Measurements from ENCODE around the gene IBA57. TPM values are rescaled to one million over a fixed set of nuclear protein-coding genes. Genes with fewer than 3 reads are reported as not detected.

The IBA57 gene
- total and polyA plus RNA-seq, 5 donors from 2014 or later, result 2.0 to 17.0 (median 5.1) TPM

- peaks cover 2% of the 10 kb centered on the region for H3K27me3 ChIP-seq (ENCODE audit: control insufficient read depth, insufficient read depth, low read length)
- no peak overlapping the region for H3K4me3 ChIP-seq (ENCODE audit: low read depth, low read length)
- Mint-ChIP-seq H3K27me3 (peaks cover 61% of the 10 kb centered on the region), H3K9me3 (peaks cover 0 to 4% (median 0%) of the 10 kb centered on the region in 7 donors), H3K27ac (no peak overlapping the region), H3K4me3 (no peak overlapping the region), H3K4me1 (peaks cover 0 to 4% (median 1%) of the 10 kb centered on the region in 4 donors), H3K36me3 (no peaks in the 10 kb centered on the region)
- H3K4me1 ChIP-seq (ENCODE audit: control insufficient read depth, insufficient read depth, low read length, poor library complexity, severe bottlenecking), result no peaks in the 10 kb centered on the region
- H3K36me3 ChIP-seq (ENCODE audit: control insufficient read depth, insufficient read depth, low read length), result no peaks in the 10 kb centered on the region
- H3K9me3 ChIP-seq (ENCODE audit: control insufficient read depth in 2 of 2, low read length in 2 of 2), result no peaks in the 10 kb centered on the region
- no peak for DNase-seq
- H3K27ac ChIP-seq (ENCODE audit: insufficient read depth, low read length, poor library complexity, severe bottlenecking), result no peak overlapping the region
- no peak for ATAC-seq (ENCODE audit: low read depth in 2 of 2)
Observed at GRCh38 chr1:228125185-228125584, 40.4 kb upstream of the IBA57 start.

DNA sequence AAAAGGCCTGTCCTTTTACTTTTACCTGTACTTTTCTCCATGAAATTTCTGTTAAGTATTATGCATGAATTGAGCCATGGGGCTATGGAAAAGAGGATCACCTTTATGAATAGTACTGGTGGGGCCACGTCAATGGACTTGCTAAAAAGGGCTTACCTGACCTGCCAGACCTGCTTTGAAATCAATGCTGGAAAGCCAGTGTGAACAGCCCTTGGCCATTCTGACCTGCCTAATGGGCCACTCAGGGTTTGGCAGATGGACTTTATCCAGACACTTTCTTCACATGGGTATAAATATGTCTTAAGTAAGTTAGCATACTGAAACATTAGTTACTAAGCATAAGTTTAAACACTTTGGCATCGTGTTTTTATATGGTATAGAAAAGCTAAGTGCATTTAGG lies 33.8 kb upstream of the IBA57 start:
- H3K4me1 ChIP-seq (ENCODE audit: control insufficient read depth, insufficient read depth, low read length, poor library complexity, severe bottlenecking), result peaks cover 4% of the 10 kb centered on the region
- Mint-ChIP-seq H3K36me3 (no peaks in the 10 kb centered on the region), H3K4me1 (peaks cover 2 to 8% (median 5%) of the 10 kb centered on the region in 4 donors), H3K27me3 (peaks cover 69% of the 10 kb centered on the region), H3K9me3 (no peaks in the 10 kb centered on the region), H3K4me3 (no peak overlapping the region), H3K27ac (no peak overlapping the region)
- no peak overlapping the region for H3K27ac ChIP-seq (ENCODE audit: insufficient read depth, low read length, poor library complexity, severe bottlenecking)
- H3K9me3 ChIP-seq (ENCODE audit: control insufficient read depth in 2 of 2, low read length in 2 of 2), result no peaks in the 10 kb centered on the region
- H3K27me3 ChIP-seq (ENCODE audit: control insufficient read depth, insufficient read depth, low read length), result peaks cover 6% of the 10 kb centered on the region
- H3K36me3 ChIP-seq (ENCODE audit: control insufficient read depth, insufficient read depth, low read length), result no peaks in the 10 kb centered on the region
- H3K4me3 ChIP-seq (ENCODE audit: low read depth, low read length), result no peak overlapping the region
- DNase-seq (no peak), ATAC-seq (ENCODE audit: low read depth in 2 of 2) (no peak)

DNA sequence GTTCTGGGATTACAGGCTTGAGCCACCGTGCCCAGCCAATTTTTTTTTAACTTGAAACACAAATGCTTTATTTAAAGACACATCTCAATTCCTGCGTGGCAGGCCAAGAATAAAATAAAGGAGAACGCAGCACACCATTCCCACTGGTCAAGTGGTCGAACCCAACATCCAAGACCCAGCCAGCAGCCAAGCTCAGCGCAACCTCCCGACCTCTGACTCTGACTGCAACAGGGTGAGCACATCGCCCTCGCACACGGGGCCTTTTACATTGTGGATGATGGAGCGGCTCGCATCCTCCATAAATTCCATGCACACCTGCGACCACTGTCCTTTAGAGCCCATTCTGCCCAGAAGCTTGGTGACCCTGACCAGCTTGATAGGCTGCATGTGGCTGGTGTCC lies 31.0 kb upstream of the IBA57 start:
- Mint-ChIP-seq H3K4me1 (peaks cover 3 to 11% (median 7%) of the 10 kb centered on the region in 4 donors), H3K36me3 (no peaks in the 10 kb centered on the region), H3K4me3 (no peak overlapping the region), H3K9me3 (no peaks in the 10 kb centered on the region), H3K27ac (no peak overlapping the region), H3K27me3 (peaks cover 66% of the 10 kb centered on the region)
- DNase-seq, result no peak
- Histone ChIP-seq H3K4me3 (ENCODE audit: low read depth, low read length) (no peak overlapping the region), H3K4me1 (ENCODE audit: control insufficient read depth, insufficient read depth, low read length, poor library complexity, severe bottlenecking) (peaks cover 7% of the 10 kb centered on the region), H3K9me3 (ENCODE audit: control insufficient read depth in 2 of 2, low read length in 2 of 2) (no peaks in the 10 kb centered on the region), H3K27me3 (ENCODE audit: control insufficient read depth, insufficient read depth, low read length) (peaks cover 8% of the 10 kb centered on the region), H3K27ac (ENCODE audit: insufficient read depth, low read length, poor library complexity, severe bottlenecking) (no peak overlapping the region), H3K36me3 (ENCODE audit: control insufficient read depth, insufficient read depth, low read length) (no peaks in the 10 kb centered on the region)
- ATAC-seq (ENCODE audit: low read depth in 2 of 2), result no peak

DNA sequence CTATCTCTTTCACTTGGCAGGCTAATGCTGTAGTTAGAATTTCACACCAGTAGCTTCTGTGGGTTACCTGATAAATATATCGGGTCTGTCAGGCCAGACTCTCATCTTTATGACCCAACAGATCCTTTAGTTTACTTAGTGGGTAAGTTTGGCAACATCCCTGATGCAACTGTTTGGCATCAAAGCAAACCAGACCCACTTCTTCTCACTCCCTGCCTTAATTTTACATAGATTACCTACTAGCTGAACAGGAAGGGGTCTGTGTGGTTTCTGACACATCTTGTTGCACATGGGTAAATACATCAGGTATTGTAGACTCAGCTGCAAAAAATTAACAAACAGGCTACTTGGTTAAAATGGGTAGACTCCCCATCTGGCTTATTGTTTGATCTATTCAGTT lies 28.7 kb upstream of the IBA57 start:
- Histone ChIP-seq H3K4me3 (ENCODE audit: low read depth, low read length) (no peak overlapping the region), H3K36me3 (ENCODE audit: control insufficient read depth, insufficient read depth, low read length) (no peaks in the 10 kb centered on the region), H3K4me1 (ENCODE audit: control insufficient read depth, insufficient read depth, low read length, poor library complexity, severe bottlenecking) (peaks cover 17% of the 10 kb centered on the region), H3K27me3 (ENCODE audit: control insufficient read depth, insufficient read depth, low read length) (peaks cover 8% of the 10 kb centered on the region), H3K27ac (ENCODE audit: insufficient read depth, low read length, poor library complexity, severe bottlenecking) (no peak overlapping the region), H3K9me3 (ENCODE audit: control insufficient read depth in 2 of 2, low read length in 2 of 2) (no peaks in the 10 kb centered on the region)
- peaks cover 0 to 19% (median 5%) of the 10 kb centered on the region in 4 donors for H3K4me1 Mint-ChIP-seq
- DNase-seq (no peak), ATAC-seq (ENCODE audit: low read depth in 2 of 2) (no peak)
- no peaks in the 10 kb centered on the region for H3K36me3 Mint-ChIP-seq
- H3K9me3 Mint-ChIP-seq, result no peaks in the 10 kb centered on the region
- peak overlapping the region in 2 of 4 donors; percentile 42 to 73 for H3K4me3 Mint-ChIP-seq
- no peak overlapping the region for H3K27ac Mint-ChIP-seq
- H3K27me3 Mint-ChIP-seq, result peaks cover 56% of the 10 kb centered on the region

DNA sequence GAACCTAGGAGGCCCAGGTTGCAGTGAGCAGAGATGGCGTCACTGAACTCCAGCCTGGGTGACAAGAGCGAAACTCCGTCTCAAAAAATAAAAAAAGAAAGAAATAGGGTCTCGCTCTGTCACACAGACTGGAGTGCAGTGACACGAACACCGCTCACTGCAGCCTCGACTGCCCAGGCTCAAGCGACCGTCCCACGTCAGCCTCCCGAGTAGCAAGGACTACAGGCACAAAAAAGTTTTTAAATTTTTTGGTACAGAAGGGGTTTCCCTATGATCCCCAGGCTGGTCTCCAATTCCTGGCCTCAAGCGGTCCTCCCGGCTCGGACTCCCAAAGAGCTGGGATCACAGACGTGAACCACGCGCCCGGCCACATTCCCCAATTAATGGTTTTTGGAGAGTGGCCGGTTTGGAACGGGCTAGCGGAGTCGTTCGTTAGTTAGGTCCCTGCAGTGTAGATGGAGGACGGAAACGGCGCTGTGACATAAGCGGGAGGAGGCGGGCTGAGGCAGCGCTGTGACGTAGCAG lies 26.1 kb upstream of the IBA57 start:
- H3K27me3 ChIP-seq (ENCODE audit: control insufficient read depth, insufficient read depth, low read length), result peaks cover 2% of the 10 kb centered on the region
- no peaks in the 10 kb centered on the region for H3K36me3 ChIP-seq (ENCODE audit: control insufficient read depth, insufficient read depth, low read length)
- H3K4me3 Mint-ChIP-seq, result peak overlapping the region; percentile 91 to 96 (median 94)
- peak overlapping the region; percentile 98 to 100 (median 99) for H3K27ac Mint-ChIP-seq
- peak overlapping the region; percentile 98 for H3K27ac ChIP-seq (ENCODE audit: insufficient read depth, low read length, poor library complexity, severe bottlenecking)
- peaks cover 47% of the 10 kb centered on the region for H3K27me3 Mint-ChIP-seq
- no peak for ATAC-seq (ENCODE audit: low read depth in 2 of 2)
- H3K4me3 ChIP-seq (ENCODE audit: low read depth, low read length), result peak overlapping the region; percentile 71
- peaks cover 0 to 43% (median 20%) of the 10 kb centered on the region in 4 donors for H3K4me1 Mint-ChIP-seq
- peaks cover 41% of the 10 kb centered on the region for H3K4me1 ChIP-seq (ENCODE audit: control insufficient read depth, insufficient read depth, low read length, poor library complexity, severe bottlenecking)
- H3K9me3 Mint-ChIP-seq, result no peaks in the 10 kb centered on the region
- no peak for DNase-seq
- no peaks in the 10 kb centered on the region for H3K9me3 ChIP-seq (ENCODE audit: control insufficient read depth in 2 of 2, low read length in 2 of 2)
- H3K36me3 Mint-ChIP-seq, result no peaks in the 10 kb centered on the region

DNA sequence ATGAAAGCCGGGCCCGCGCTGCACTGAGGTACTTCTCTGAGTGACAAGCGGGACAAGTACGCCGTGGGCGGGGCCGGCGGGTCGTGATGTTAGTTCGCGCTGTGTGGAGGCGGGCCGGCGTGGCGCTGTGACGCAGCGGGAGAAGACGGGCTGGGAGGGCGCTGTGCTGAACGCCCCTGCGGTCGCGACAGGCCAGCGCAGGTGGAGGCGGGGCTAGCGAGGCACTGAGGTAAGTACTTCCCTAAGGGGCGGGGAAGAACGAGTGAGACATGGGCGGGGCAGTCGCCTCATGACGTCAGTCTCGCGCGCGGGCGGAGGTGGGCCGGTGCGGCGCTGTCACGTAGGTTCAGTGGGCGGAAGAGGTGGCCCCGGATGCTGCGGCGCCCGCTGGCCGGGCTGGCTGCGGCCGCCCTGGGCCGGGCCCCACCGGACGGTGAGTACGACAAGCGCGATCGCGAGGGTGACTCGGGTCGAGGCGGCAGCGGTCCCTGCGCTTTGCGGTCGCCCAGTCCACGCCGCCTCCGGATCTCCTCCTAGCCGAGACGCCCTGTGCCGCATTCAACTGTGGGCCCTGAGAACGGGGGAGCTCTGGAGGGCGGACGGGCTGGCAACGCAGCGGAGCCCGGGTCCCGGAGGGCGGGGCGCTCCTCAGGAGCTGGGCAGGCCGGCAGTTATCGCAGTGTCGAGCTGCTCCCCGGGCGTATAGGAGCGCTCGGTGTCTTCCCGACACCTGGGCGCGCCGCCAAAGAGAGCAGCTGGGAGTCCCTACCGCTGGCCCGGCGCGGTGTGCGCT lies 25.5 kb upstream of the IBA57 start, which contains the start of gene GUK1:
Gene GUK1, plus strand, starts transcription at position 349 of the 793 bp plus-strand sequence. Its CDS starts 24 bp downstream, at position 373.
- H3K4me1 ChIP-seq (ENCODE audit: control insufficient read depth, insufficient read depth, low read length, poor library complexity, severe bottlenecking), result peaks cover 45% of the 10 kb centered on the region

GRCh38 chr1:228140724-228141225 lies 24.8 kb upstream of the IBA57 start:
- H3K4me3 ChIP-seq (ENCODE audit: low read depth, low read length), result peak overlapping the region; percentile 77
- no peaks in the 10 kb centered on the region for H3K9me3 ChIP-seq (ENCODE audit: control insufficient read depth in 2 of 2, low read length in 2 of 2)
- Mint-ChIP-seq H3K9me3 (no peaks in the 10 kb centered on the region), H3K27me3 (peaks cover 36% of the 10 kb centered on the region), H3K4me3 (peak overlapping the region; percentile 91 to 96 (median 94)), H3K36me3 (no peaks in the 10 kb centered on the region), H3K27ac (peak overlapping the region; percentile 95 to 100 (median 99)), H3K4me1 (peaks cover 0 to 48% (median 20%) of the 10 kb centered on the region in 4 donors)
- peaks cover 2% of the 10 kb centered on the region for H3K27me3 ChIP-seq (ENCODE audit: control insufficient read depth, insufficient read depth, low read length)
- ATAC-seq (ENCODE audit: low read depth in 2 of 2), result no peak
- H3K27ac ChIP-seq (ENCODE audit: insufficient read depth, low read length, poor library complexity, severe bottlenecking), result peak overlapping the region; percentile 98
- H3K36me3 ChIP-seq (ENCODE audit: control insufficient read depth, insufficient read depth, low read length), result peaks cover 5% of the 10 kb centered on the region
- H3K4me1 ChIP-seq (ENCODE audit: control insufficient read depth, insufficient read depth, low read length, poor library complexity, severe bottlenecking), result peaks cover 45% of the 10 kb centered on the region
- DNase-seq, result no peak

More for the DNA sequence above, 25.5 kb upstream of the IBA57 start, which contains the start of gene GUK1:
- Mint-ChIP-seq H3K9me3 (no peaks in the 10 kb centered on the region), H3K36me3 (no peaks in the 10 kb centered on the region), H3K4me1 (peaks cover 0 to 46% (median 20%) of the 10 kb centered on the region in 4 donors), H3K4me3 (peak within 1 kb of the TSS; percentile 91 to 96 (median 94)), H3K27me3 (peaks cover 41% of the 10 kb centered on the region), H3K27ac (peak within 1 kb of the TSS; percentile 98 to 100 (median 99))
- H3K27ac ChIP-seq (ENCODE audit: insufficient read depth, low read length, poor library complexity, severe bottlenecking), result peak within 1 kb of the TSS; percentile 98
- peak within 1 kb of the TSS; percentile 77 for H3K4me3 ChIP-seq (ENCODE audit: low read depth, low read length)
- DNase-seq, result peak; percentile 100
- peak; percentile 90 to 91 for ATAC-seq (ENCODE audit: low read depth in 2 of 2)
- H3K36me3 ChIP-seq (ENCODE audit: control insufficient read depth, insufficient read depth, low read length), result no peaks in the 10 kb centered on the region
- peaks cover 2% of the 10 kb centered on the region for H3K27me3 ChIP-seq (ENCODE audit: control insufficient read depth, insufficient read depth, low read length)
- H3K9me3 ChIP-seq (ENCODE audit: control insufficient read depth in 2 of 2, low read length in 2 of 2), result no peaks in the 10 kb centered on the region

All from CD4-positive, CD25-positive, alpha-beta regulatory T cell (primary cell).